ENCODE measurements around the gene IYD. TPM values are rescaled to one million over a fixed set of nuclear protein-coding genes. Genes with fewer than 3 reads are reported as not detected.

Gene IYD
- polyA plus RNA-seq, 12 donors = 0.03 to 0.11 (median 0.07) TPM; not detected in 6

GRCh38 chr6:150394053-150394898 is 25.5 kb downstream of the IYD start:
- DNase-seq = no peak

DNA sequence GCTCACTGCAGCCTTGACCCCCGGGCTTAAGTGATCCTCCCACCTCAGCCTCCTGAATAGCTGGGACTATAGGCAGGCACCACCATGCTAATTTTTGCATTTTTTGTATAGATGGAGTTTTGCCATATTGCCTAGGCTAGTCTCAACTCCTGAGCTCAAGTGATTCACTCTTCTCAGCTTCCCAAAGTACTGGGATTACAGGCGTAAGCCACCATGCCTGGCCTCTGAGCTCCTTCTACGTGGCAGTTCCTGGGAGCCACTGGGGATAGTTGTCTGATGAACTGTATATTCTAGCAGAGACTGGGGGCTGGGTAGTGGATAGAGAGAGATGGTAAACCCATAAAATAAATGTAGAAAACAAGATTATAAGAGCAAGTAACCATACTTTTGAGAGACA is 26.1 kb downstream of the IYD start:
- no peak for DNase-seq

DNA sequence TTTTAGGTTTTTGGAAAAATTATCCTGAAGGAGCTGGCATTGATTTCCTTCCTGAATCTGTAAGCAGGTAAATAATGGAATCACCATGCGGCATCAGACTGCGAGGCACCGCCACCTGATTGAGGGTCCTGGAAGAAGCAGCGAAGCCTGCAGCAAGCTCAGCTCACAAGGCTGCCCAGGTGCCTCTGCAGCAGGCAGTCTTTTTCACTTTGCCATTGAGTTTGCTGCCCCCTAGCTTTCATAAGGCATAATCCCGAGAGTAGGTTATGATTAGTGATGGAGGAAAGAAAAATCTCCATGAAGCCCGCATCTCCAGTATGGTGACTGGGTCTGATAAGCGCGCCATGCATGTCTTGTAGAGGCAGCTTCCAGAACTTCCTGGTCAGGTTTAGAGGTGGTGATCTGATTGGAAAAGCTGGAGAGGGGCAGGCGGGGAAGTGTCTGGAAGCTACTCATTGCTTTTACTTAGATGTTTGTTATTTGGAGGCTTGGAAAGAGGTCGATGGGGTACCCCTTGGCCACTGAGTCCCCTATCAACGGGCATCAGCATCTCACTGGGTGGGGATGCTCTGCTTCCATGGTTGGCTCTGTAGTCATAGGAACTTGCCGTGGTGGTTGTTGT is 26.7 kb downstream of the IYD start:
- no peak for DNase-seq

GRCh38 chr6:150403458-150404246 is 34.8 kb downstream of the IYD start:
- DNase-seq = peak; percentile 66

DNA sequence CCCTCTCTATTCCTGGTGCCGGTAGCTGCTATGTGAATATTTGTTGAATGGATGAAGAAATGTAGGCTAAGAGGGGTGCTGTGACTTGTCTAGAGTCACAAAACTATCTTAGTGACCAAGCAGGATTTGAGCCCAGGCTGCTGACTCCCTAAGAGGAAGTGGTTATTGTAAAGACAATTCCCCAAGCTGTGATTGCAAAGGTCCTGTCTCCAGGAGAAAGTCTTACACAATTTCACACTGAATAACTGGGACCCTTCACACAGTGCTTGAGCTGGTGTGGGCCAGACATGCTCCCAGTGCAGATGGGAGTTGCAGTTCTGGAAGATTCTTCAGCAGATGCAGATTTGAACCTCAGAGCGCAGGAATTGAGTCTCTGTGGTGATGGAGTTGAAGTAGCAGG is 38.1 kb downstream of the IYD start:
- no peak for DNase-seq

DNA sequence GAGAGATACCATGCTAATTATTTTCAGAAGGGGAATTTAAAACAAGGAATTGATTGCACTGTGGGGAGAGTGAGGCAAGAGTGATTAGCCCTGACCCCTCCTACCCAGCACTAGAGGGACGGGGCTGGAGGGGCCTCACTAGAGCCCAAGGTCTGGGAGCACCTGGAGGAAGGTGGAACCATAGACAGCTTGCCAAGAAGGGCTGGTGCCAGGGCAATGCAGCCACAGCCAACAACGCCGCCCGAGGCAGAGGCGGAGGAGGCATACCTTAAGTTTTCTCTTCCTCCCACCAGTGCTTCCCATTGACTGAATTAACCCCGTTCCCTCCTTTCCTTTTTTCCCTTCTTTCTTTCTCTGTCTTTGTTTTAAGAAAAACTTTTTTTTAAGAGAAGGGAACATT is 40.0 kb downstream of the IYD start:
- DNase-seq = no peak

GRCh38 chr6:150409576-150410066 is 40.8 kb downstream of the IYD start:
- peak; percentile 48 for DNase-seq

GRCh38 chr6:150410399-150410798 is 41.6 kb downstream of the IYD start:
- no peak for DNase-seq

GRCh38 chr6:150410906-150411305 is 42.1 kb downstream of the IYD start:
- DNase-seq = no peak

GRCh38 chr6:150412221-150412620 is 43.4 kb downstream of the IYD start:
- DNase-seq = no peak

GRCh38 chr6:150413198-150413597 is 44.4 kb downstream of the IYD start:
- peak; percentile 14 for DNase-seq

- peak; percentile 28 for DNase-seq
Measured at GRCh38 chr6:150413781-150414281, 45.0 kb downstream of the IYD start.

DNA sequence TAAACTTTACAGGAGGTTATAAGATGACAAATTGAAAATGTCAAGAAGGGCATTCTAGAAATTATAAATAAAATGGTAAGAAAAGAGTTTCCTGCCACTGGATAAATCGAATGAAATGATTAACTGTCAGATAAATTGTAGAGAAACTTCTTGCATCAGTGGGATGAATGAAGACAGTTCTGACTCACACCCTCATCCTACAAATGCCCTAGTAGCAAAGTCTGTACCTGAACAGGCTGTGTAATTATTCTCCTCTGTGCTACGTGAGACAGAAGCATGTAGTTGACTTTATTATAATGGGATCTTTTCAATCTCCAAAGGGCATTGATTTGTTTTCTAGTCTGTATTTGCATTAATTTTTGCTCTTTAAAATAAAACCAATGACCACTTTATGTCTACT is 47.3 kb downstream of the IYD start:
- DNase-seq = no peak

- no peak for DNase-seq
Measured at GRCh38 chr6:150417250-150417649, 48.4 kb downstream of the IYD start.

DNA sequence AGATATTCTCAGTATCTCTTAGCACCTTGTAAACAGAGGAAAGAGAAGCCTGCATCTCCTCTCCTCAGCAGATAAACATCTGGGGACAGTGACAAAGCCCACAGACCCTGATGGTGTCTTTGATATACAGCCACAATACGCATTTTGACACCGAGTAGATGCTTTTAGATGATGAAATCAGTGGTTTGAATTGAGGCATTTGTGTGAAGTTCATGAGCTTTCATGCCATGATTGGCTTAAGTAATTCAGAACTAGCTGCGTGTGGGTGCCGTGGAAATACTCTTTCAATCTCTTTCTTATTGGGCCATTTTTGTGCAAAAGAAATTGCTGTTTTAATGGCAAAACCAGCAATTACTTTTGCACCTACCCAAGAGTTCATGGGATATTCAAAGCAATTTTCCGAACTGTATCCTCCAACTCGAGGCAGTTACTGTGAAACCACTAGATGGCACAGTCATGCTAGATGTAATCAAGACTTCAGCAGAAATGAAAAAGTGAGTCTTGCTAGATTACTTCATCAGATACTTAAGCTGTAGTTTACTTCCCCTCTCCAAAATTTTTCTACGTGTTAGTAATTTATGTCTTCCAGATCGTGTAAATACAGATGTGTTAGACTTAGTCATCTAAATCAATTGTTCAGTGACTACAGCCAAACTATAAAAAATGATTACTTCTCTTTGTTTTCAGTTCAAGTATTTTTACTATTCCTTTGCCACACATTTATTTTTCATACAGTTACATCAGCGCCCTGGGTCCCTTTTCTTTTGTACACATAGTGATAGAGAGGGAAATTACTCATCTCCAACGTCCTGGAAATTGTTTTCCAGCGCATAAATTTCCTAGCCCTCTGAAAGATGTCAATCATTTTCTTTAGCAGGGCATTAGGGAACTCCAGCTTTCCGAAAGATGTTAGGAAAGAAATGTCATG is 49.4 kb downstream of the IYD start:
- DNase-seq = peak; percentile 80

DNA sequence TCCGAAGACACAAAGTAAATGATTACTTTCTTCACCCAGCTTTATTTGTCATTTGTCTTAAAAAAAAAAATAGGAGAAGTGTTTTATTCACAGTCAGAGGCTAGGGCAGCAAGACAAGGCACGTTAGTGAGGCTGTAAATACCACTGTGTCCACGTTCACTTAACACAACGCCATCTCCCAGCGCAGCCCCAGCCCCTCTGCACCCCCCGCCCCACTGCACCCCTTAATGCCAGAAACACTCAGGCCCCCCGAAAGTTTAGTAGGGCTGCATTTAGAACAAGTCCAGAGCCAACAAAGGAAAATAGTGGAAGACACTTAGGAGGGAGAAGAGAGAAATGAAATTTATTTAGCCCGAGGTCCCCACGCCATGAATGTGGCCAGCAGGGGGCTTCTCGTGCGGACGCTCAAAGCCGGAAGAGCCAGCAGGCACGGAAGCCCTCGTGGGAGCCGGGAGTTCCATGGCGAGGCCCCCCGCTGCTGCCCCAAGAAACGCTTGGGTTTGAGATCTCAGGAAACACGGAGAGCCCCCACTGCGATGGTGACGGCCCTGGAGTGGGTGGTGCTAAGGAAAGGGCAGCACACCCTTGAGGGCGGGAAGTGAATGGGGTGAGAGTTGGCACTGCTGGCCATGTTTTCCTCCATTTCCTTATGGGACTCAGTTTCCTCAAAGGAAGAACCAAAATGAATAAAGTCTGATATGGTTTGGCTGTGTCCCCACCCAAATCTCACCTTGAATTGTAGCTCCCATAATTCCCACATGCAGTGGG is 50.2 kb downstream of the IYD start:
- DNase-seq = peak; percentile 78

DNA sequence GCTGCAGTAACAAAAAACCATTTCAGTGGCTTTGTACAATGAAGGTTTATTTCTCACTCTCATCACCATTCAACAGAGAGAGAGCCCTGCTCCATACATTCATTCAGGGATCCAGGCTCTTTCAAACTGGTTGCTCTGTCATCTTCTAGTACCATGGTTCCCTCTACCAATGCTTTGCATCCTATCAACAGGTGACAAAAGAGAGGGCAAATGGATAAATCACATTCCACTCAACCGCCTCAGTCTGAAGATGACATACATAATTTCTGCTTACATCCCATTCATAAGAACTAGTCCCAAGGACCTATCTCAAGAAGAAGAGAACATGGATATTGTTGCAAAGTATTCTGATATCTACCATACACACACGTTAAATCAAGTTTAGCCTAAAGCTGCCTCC is 51.6 kb downstream of the IYD start:
- DNase-seq = no peak

DNA sequence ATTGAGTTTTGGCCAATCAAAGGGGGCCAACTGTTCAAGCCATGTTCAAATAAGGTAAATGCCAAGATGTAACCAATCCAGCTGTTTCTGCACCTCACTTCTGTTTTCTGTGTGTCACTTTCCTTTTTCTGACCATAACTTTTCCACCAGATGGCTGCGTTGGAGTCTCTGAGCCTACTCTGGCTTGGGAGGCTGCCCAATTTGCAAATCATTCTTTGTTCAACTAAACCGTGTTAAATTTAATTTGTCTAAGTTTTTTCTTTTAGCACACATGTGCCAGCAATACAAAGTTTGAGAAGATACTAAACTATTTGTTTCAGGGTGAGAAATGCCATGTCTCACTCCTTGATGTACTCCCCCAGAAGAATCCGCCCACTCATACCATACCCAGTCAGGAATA is 52.1 kb downstream of the IYD start:
- peak; percentile 12 for DNase-seq

GRCh38 chr6:150425508-150425907 is 56.7 kb downstream of the IYD start:
- DNase-seq = no peak

- DNase-seq = no peak
Measured at GRCh38 chr6:150426198-150426597, 57.4 kb downstream of the IYD start.
